Body of pancreas (tissue), 4 donors: Measurements from ENCODE around the gene KLHL17. TPM values are rescaled to one million over a fixed set of nuclear protein-coding genes. Genes with fewer than 3 reads are reported as not detected.
A peak's percentile ranks its signal among the peaks of the same experiment; 100 is the strongest.

Experiments used
- ATAC-seq: fragments of 150-250 bp; one replicate; pipeline ENCODE4 v1.9.1; 2016
- DNase-seq, 4 donors: peaks; one replicate each; pipeline ENCODE4 v3.0.0-alpha.2; 2019
- H3K27ac ChIP-seq, 4 donors: fragments of 200-600 bp; sonication (generic); 1 replicate in 3 of 4; 2 replicates in 1 of 4; pipeline versions ENCODE4 v1.5.1 to v1.6.1; 2016 to 2019; ENCODE audit warnings: mild to moderate bottlenecking in 1 of 4, mixed read lengths in 1 of 4, moderate library complexity in 1 of 4
- H3K27me3 ChIP-seq, 2 donors: fragments of 200-600 bp; sonication (generic); one replicate each; pipeline ENCODE4 v1.6.0; 2016; ENCODE audit warnings: mild to moderate bottlenecking in 1 of 2
- H3K36me3 ChIP-seq, 2 donors: fragments of 200-600 bp; sonication (generic); replicated peaks in 1 of 2; 2 replicates each; pipeline ENCODE4 v1.5.1; 2016; ENCODE audit warnings: low read depth in 2 of 2; ENCODE audit not compliant: insufficient read depth in 1 of 2
- H3K4me1 ChIP-seq: fragments of 200-600 bp; sonication (generic); one replicate; pipeline ENCODE4 v1.6.0; 2016
- H3K4me3 ChIP-seq, 2 donors: fragments of 200-600 bp; sonication (generic); 1 replicate in 1 of 2; 2 replicates in 1 of 2; pipeline ENCODE4 v1.5.1; 2016 to 2019
- H3K9me3 ChIP-seq, 3 donors: fragments of 200-600 bp; sonication (generic); 1 replicate in 2 of 3; 2 replicates in 1 of 3; pipeline ENCODE4 v1.5.1; 2016
- POLR2A ChIP-seq, 3 donors: fragments of 450-650 bp; IDR thresholded peaks; one replicate each; pipeline ENCODE4 v1.6.1; 2016; ENCODE audit warnings: antibody characterized with exemption in 3 of 3, mild to moderate bottlenecking in 2 of 3
- WGBS, 2 donors: methylation state at CpG; one replicate each; pipeline ENCODE4 v1.1.5; 2017; 5-methylcytosine and 5-hydroxymethylcytosine counted together
- intact Hi-C: fragments of 100-400 bp; cut with DNase I; formaldehyde crosslinking; loops from one replicate; pipeline ENCODE4 v1.15.1; 2023
- total RNA-seq, 2 donors: library from RNA; depleted of rRNA; stranded (reverse); fragments of >200 nt; gene quantifications; one replicate each; pipeline ENCODE4 v1.1.0, GENCODE V29; 2016
- TF ChIP-seq, protein P1 (sequence below), 7 experiments: fragments of 450-650 bp in 4 of 7; fragments of 200-600 bp in 3 of 7; sonication (generic) in 3 of 7; IDR thresholded peaks; one replicate each; pipeline ENCODE4 v1.5.1; 2016 to 2019; ENCODE audit warnings: antibody characterized with exemption in 7 of 7

The KLHL17 gene
- total RNA-seq, 2 donors from 2014 or later = 6.0 to 29.0 TPM

DNA sequence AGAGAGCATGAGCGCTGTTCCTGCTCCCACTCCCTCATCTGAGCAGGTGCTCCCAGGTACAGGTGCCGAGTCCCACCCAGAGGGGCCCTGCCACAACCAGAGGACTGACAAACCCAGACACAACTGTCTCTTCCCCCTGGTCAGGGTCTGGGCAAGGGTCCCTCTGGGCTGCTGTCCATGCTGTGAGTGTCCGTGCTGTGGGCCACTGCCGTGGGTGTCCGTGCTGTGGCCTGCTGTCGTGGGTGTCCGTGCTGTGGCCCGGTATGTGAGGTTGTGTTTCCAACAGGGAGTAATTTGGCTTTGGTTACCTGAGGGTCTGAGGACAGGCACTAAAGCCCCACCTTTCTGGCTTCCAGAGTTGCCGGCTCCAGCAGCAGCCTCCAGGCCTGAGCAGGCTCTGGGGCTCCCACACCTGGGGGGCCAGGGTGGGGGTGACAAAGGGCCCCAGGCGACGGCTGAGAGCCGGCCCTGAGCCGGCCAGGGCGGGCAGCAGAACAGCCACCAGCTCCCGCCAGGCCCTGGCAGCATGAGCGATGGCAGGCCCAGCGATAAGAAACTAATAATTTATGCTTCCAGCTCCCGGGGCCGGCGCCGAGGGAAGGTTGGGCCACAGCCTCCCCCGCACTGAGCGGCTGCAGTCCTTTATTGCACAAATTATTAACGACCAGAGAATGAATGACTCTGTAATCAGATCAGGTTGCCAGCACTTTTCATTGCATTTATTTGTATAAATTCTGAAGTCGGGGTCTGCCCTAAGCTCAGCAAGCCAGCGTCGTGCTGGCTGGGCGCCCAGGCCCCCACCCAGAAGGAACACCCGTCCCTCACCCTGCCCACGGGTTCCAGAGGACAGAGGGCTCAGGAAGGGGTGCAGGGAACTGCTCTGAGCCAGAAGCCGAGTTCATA lies 44.0 kb upstream of the KLHL17 start:
- Histone ChIP-seq H3K9me3 (no peaks in the 10 kb centered on the region), H3K36me3 (no peaks in the 10 kb centered on the region), H3K27ac (no peak overlapping the region), H3K4me3 (no peak overlapping the region), H3K4me1 (peaks cover 36% of the 10 kb centered on the region), H3K27me3 (no peaks in the 10 kb centered on the region)
- no peak for TF ChIP-seq POLR2A (IDR thresholded peaks at IDR 0.05)
- TF ChIP-seq, protein P1, sequence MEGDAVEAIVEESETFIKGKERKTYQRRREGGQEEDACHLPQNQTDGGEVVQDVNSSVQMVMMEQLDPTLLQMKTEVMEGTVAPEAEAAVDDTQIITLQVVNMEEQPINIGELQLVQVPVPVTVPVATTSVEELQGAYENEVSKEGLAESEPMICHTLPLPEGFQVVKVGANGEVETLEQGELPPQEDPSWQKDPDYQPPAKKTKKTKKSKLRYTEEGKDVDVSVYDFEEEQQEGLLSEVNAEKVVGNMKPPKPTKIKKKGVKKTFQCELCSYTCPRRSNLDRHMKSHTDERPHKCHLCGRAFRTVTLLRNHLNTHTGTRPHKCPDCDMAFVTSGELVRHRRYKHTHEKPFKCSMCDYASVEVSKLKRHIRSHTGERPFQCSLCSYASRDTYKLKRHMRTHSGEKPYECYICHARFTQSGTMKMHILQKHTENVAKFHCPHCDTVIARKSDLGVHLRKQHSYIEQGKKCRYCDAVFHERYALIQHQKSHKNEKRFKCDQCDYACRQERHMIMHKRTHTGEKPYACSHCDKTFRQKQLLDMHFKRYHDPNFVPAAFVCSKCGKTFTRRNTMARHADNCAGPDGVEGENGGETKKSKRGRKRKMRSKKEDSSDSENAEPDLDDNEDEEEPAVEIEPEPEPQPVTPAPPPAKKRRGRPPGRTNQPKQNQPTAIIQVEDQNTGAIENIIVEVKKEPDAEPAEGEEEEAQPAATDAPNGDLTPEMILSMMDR (IDR thresholded peaks at IDR 0.05) = no peak
- 14 to 24% methylated on average over 5 to 31 of the region's 31 CpGs for WGBS, 2 donors
- intact Hi-C loops = no loop called here
- peak; percentile 63 for ATAC-seq
- peak in 3 of 4 donors; percentile 63 to 68 (median 66) for DNase-seq

DNA sequence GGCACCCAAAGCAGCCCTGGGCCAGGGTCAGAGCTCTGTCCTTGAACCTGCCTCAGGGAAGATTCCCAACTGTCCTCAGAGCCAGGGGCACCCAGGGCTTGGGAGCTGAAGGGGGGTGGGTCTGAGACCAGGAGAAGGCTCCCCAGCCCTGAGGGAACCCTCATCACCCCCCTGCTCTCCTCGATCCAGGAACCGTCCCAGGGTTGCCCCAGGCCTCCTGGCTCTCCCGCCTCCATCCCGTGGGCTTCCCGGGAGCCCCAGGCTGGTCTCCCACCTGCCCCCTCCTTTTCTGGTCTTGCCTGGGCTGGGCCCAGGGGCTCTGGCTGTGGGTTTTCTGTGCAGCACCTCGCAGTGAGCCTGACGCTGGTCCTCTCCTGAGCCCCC lies 43.3 kb upstream of the KLHL17 start:
- no peak overlapping the region for H3K4me3 ChIP-seq
- intact Hi-C loops = no loop called here
- H3K36me3 ChIP-seq = no peaks in the 10 kb centered on the region
- H3K27me3 ChIP-seq = no peaks in the 10 kb centered on the region
- H3K9me3 ChIP-seq = no peaks in the 10 kb centered on the region
- DNase-seq (peak in 1 of 4 donors; percentile 8), ATAC-seq (no peak)
- 37 to 38% methylated on average over 7 of the region's 7 CpGs for WGBS, 2 donors
- H3K4me1 ChIP-seq = peaks cover 35% of the 10 kb centered on the region
- H3K27ac ChIP-seq = no peak overlapping the region
- no peak for TF ChIP-seq POLR2A (IDR thresholded peaks at IDR 0.05)
- TF ChIP-seq, protein P1 (IDR thresholded peaks at IDR 0.05) = no peak

DNA sequence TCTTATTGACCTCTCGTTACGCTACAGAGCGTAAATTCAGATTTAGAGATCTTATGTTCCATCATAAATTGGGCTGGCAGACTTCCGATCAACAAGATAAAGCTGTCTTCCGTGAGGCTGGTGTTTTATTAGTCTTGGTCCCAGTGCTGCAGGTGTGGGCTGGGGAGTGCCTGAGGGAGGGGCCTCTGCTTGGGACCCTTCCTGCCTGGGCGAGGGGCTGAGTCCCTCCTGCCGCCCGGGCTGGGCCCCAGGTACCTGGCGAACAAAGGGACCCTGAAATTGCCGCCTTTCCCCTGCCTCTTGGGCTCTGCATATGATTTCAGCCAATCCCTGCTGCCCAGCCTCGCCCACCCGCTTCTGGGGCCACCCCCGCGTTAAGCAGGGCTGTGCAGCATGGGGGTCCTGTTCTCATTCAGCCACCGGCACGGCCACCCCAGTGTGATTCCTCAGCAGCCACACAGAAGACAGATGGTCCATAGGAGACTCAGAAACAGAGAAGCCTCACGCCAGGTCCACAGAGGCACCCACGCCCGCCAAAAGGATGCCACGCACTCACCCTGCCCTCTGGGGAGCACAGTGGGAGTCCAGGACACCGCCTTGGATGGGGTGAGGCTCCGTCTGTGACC lies 42.8 kb upstream of the KLHL17 start:
- intact Hi-C loops = no loop called here
- ATAC-seq (no peak), DNase-seq (peak in 1 of 4 donors; percentile 8)
- Histone ChIP-seq H3K9me3 (no peaks in the 10 kb centered on the region), H3K4me3 (no peak overlapping the region), H3K27me3 (no peaks in the 10 kb centered on the region), H3K4me1 (peaks cover 35% of the 10 kb centered on the region), H3K27ac (no peak overlapping the region), H3K36me3 (no peaks in the 10 kb centered on the region)
- TF ChIP-seq POLR2A (IDR thresholded peaks at IDR 0.05) = no peak
- TF ChIP-seq, protein P1 (IDR thresholded peaks at IDR 0.05) = no peak
- 43 to 47% methylated on average over 7 to 22 of the region's 22 CpGs for WGBS, 2 donors

DNA sequence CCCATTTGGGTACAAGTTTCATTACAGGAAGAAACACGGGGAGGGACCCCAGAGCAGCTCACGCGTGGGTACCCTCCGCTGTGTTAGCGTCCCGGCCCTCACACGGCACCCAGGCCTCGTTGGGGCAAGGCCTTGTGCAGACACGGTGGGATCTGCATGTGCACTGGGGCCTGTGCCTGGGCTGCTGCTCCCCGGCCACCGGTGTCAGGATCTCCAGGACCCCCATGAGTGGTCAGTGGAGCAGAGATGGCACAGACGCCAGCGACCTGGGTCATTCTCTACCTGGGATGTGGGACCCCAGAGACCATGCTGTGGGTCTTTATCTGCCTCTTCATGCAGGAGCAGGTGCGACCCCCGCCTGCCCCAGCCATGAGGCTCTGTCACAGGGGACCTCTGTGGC lies 42.0 kb upstream of the KLHL17 start:
- Histone ChIP-seq H3K4me3 (no peak overlapping the region), H3K9me3 (no peaks in the 10 kb centered on the region), H3K27ac (no peak overlapping the region), H3K27me3 (no peaks in the 10 kb centered on the region), H3K4me1 (peaks cover 42% of the 10 kb centered on the region), H3K36me3 (no peaks in the 10 kb centered on the region)
- WGBS, 2 donors = 67 to 68% methylated on average over 8 to 15 of the region's 15 CpGs
- DNase-seq (peak in 1 of 4 donors; percentile 10), ATAC-seq (no peak)
- intact Hi-C loops = no loop called here
- TF ChIP-seq, protein P1 (IDR thresholded peaks at IDR 0.05) = no peak
- no peak for TF ChIP-seq POLR2A (IDR thresholded peaks at IDR 0.05)
